SKM-1 treated with dmso at 0.1 percent for 144 hours (cell line): ENCODE data around the gene C1QL2.

Experiments used
- DNase-seq: peaks from one replicate; lab custom pipeline; 2025; ENCODE audit not compliant: unreplicated experiment; lab: John Stamatoyannopoulos, UW

Gene C1QL2

DNA sequence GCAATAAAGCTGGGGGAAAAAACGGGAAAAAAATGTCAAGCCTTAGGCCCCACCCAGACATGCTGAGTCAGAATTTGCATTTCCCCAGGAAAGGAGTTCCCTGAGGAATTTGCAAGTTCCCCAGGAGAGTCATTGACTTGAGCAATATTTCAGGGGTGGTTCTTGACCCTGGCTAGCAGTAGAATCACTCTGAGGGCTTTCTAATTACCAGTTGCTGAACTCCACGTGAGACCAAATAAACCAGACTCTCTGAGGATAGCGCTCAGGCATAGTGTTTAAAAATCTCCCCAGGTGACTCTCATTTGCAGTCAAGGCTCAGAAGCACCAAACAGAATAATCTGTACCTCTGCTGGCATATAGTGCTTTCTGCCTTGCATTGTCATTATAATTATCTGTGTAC, 48.7 kb downstream of the C1QL2 start:
- no peak for DNase-seq

GRCh38 chr2:119108186-119108585, 50.4 kb downstream of the C1QL2 start:
- no peak for DNase-seq

- no peak for DNase-seq
These were observed 52.2 kb downstream of the C1QL2 start for GRCh38 chr2:119106301-119106897.
